GM12878 (cell line): ENCODE results near the gene DOLPP1. TPM values are rescaled to one million over a fixed set of nuclear protein-coding genes. Genes with fewer than 3 reads are reported as not detected.

Source experiments
- ATAC-seq: fragments of 200-7000 bp; cut with Tn5 transposase; 3 replicates; pipeline ENCODE4 v1.9.1; 2020; ENCODE audit warnings: mild to moderate bottlenecking, moderate library complexity
- BruUV-seq: library from RNA; stranded (reverse); fragments of 400-500 nt; replicated peaks from 2 replicates; lab custom pipeline; 2021; lab: Mats Ljungman, UMichigan
- CTCF ChIA-PET: fragments of 300-600 bp; sonication (Branson Sonifier 250); formaldehyde crosslinking; extraction: SDS; loops from one replicate; lab custom pipeline; 2021; ENCODE audit warnings: inconsistent platforms; lab: Yijun Ruan, JAX
- POLR2A ChIA-PET: fragments of 350-600 bp; formaldehyde crosslinking; extraction: SDS; loops from one replicate; lab custom pipeline; 2021; ENCODE audit warnings: inconsistent platforms; lab: Charles Lee
- RAD21 ChIA-PET: fragments of 300-600 bp; sonication (Branson Sonifier 250); formaldehyde crosslinking; loops from one replicate; lab custom pipeline; 2023; ENCODE audit warnings: antibody characterized with exemption; ENCODE audit not compliant: unreplicated experiment; lab: Charles Lee
- SMC1A ChIA-PET: fragments of 300-600 bp; sonication (Branson Sonifier 250); formaldehyde crosslinking; loops from one replicate; lab custom pipeline; 2023; ENCODE audit not compliant: unreplicated experiment, uncharacterized antibody; lab: Charles Lee
- DNase-seq: peaks from one replicate; pipeline ENCODE4 v3.0.0-alpha.2; 2011; ENCODE audit warnings: low read depth, low spot score
- FAIRE-seq: peaks from 3 replicates; lab custom pipeline; 2011; peaks lifted over from hg19 to GRCh38; lab: Jason Lieb, UNC
- H2AFZ ChIP-seq: 2 replicates; pipeline ENCODE4 v1.6.0; 2011; ENCODE audit warnings: low read depth, low read length, control low read depth; ENCODE audit not compliant: control insufficient read depth
- H3K27ac ChIP-seq: 2 replicates; pipeline ENCODE4 v1.5.1; 2011; ENCODE audit warnings: control low read depth; ENCODE audit not compliant: control insufficient read depth, insufficient read depth
- H3K27me3 ChIP-seq, 2 experiments: replicated peaks in 1 of 2; 2 replicates each; pipeline versions ENCODE4 v1.6.0 to v1.6.1; 2011; ENCODE audit warnings: low read length in 1 of 2; ENCODE audit not compliant: control insufficient read depth in 2 of 2, insufficient read depth in 2 of 2
- H3K36me3 ChIP-seq, 2 experiments: 2 replicates each; pipeline ENCODE4 v1.5.1; 2011; ENCODE audit warnings: low read length in 1 of 2; ENCODE audit not compliant: control insufficient read depth in 2 of 2, insufficient read depth in 2 of 2
- H3K4me1 ChIP-seq: 2 replicates; pipeline ENCODE4 v1.6.1; 2011; ENCODE audit warnings: mild to moderate bottlenecking, low read length, moderate library complexity, mixed read lengths; ENCODE audit not compliant: control insufficient read depth, insufficient read depth
- H3K4me2 ChIP-seq: 2 replicates; pipeline ENCODE4 v1.6.0; 2011; ENCODE audit warnings: control low read depth; ENCODE audit not compliant: control insufficient read depth, insufficient read depth
- H3K4me3 ChIP-seq: fragments of 200-600 bp; sonication (generic); 2 replicates; pipeline ENCODE4 v1.5.1; 2016
- H3K79me2 ChIP-seq: 2 replicates; pipeline ENCODE4 v1.6.0; 2011; ENCODE audit warnings: low read length; ENCODE audit not compliant: control insufficient read depth, insufficient read depth
- H3K9ac ChIP-seq: 2 replicates; pipeline ENCODE4 v1.8.0; 2011; ENCODE audit warnings: low read length, control low read depth, mixed read lengths; ENCODE audit not compliant: control insufficient read depth, insufficient read depth
- H3K9me3 ChIP-seq: replicated peaks from 3 replicates; pipeline ENCODE4 v1.5.1; 2011; ENCODE audit warnings: mild to moderate bottlenecking, low read length; ENCODE audit not compliant: control insufficient read depth, insufficient read depth
- H4K20me1 ChIP-seq: 2 replicates; pipeline ENCODE4 v1.6.0; 2011; ENCODE audit not compliant: control insufficient read depth, insufficient read depth
- BHLHE40 ChIP-seq, 2 experiments: fragments of 450-650 bp in 1 of 2; IDR thresholded peaks; 2 replicates each; pipeline ENCODE4 v1.6.1; 2011 to 2017; ENCODE audit warnings: low read depth in 2 of 2, borderline replicate concordance in 1 of 2, improper control_type of control experiment in 1 of 2, low read length in 1 of 2, mild to moderate bottlenecking in 1 of 2
- CHD4 ChIP-seq: fragments of 200-600 bp; sonication (generic); IDR thresholded peaks from 2 replicates; pipeline ENCODE4 v1.6.1; 2016; ENCODE audit warnings: mild to moderate bottlenecking
- HDGF ChIP-seq: fragments of 450-650 bp; IDR thresholded peaks from 2 replicates; pipeline ENCODE4 v1.6.1; 2016; ENCODE audit warnings: antibody characterized with exemption
- JUNB ChIP-seq: IDR thresholded peaks from 2 replicates; pipeline ENCODE4 v1.6.1; 2016; ENCODE audit warnings: antibody characterized with exemption, mild to moderate bottlenecking
- LARP7 ChIP-seq: fragments of 450-650 bp; IDR thresholded peaks from 2 replicates; pipeline ENCODE4 v1.6.1; 2017; ENCODE audit warnings: mild to moderate bottlenecking
- PBX3 ChIP-seq: IDR thresholded peaks from 2 replicates; pipeline ENCODE4 v1.6.1; 2011; ENCODE audit warnings: mild to moderate bottlenecking, low read depth, low read length, moderate library complexity; ENCODE audit not compliant: insufficient replicate concordance
- SP1 ChIP-seq: IDR thresholded peaks from one replicate; pipeline ENCODE4 v1.6.1; 2011; ENCODE audit warnings: low read depth, low read length
- USF2 ChIP-seq: IDR thresholded peaks from 2 replicates; pipeline ENCODE4 v1.6.1; 2011; ENCODE audit warnings: low read depth, low read length, improper control_type of control experiment, borderline replicate concordance
- ZBTB11 ChIP-seq: fragments of 450-650 bp; formaldehyde crosslinking; IDR thresholded peaks from 2 replicates; pipeline ENCODE4 v1.5.0; 2022; ENCODE audit warnings: mild to moderate bottlenecking, missing genetic modification characterization
- WGBS: methylation state at CpG from one replicate; pipeline ENCODE4 v1.1.6; 2016; ENCODE audit warnings: low lambda C conversion rate; ENCODE audit not compliant: insufficient replicate concordance, insufficient coverage; ENCODE audit errors: missing lambda C conversion rate; 5-methylcytosine and 5-hydroxymethylcytosine counted together
- in situ Hi-C: fragments of 300-500 bp; cut with MboI; formaldehyde crosslinking; loops from 9 replicates; pipeline ENCODE4 v1.14.3; 2018; ENCODE audit warnings: mixed read lengths
- intact Hi-C: fragments of 100-400 bp; cut with micrococcal nuclease; formaldehyde crosslinking; loops from one replicate; pipeline ENCODE4 v1.14.2; 2022; ENCODE audit not compliant: unreplicated experiment
- polyA plus RNA-seq, 11 experiments: library from polyadenylated mRNA; depleted of rRNA in 4 of 11; unstranded in 6 of 11; stranded (reverse) in 5 of 11; fragments of >200 nt; fragmentation: Nextera tagmentation in 4 of 11; fragmentation: Illumina TruSeq in 1 of 11; extraction: Ambion mirVana in 4 of 11; extraction: Trizol in 1 of 11; gene quantifications; 1 replicate in 1 of 11; 2 replicates in 10 of 11; pipeline versions ENCODE4 v1.2.1 to v1.2.3, GENCODE V29; 2011 to 2016; ENCODE audit warnings: inconsistent platforms in 2 of 11, missing spikeins in 2 of 11, low read depth in 1 of 11
- total RNA-seq, 4 experiments: library from RNA; depleted of rRNA in 3 of 4; stranded (reverse); fragments of >200 nt in 3 of 4; fragmentation: Illumina TruSeq in 1 of 4; extraction: Trizol in 1 of 4; gene quantifications; 2 replicates each; pipeline versions ENCODE4 v1.2.1 to v1.2.3, GENCODE V29; 2013 to 2021

DOLPP1 gene
- total and polyA plus RNA-seq, 10 of the 15 experiments (the other 5 are each of a cell fraction or from before 2014, with no cell fraction given): 0.76 to 19.9 (median 13.4) TPM

GRCh38 chr9:129102095-129102525, 21.2 kb downstream of the DOLPP1 start:
- no TSS peak for BruUV-seq
- Histone ChIP-seq H3K27me3 (no peaks in the 10 kb centered on the region), H3K4me1 (no peaks in the 10 kb centered on the region), H3K9ac (no peak overlapping the region), H2AFZ (no peak overlapping the region), H3K4me2 (no peak overlapping the region), H3K27ac (no peak overlapping the region), H3K4me3 (no peak overlapping the region), H4K20me1 (no peaks in the 10 kb centered on the region), H3K36me3 (no peaks in the 10 kb centered on the region), H3K9me3 (no peaks in the 10 kb centered on the region), H3K79me2 (no peaks in the 10 kb centered on the region)
- DNase-seq (no peak), FAIRE-seq (no peak), ATAC-seq (no peak)
- ChIA-PET CTCF (interaction anchor here (2.0 kb wide), 2 partner anchors 23 to 37 kb away, joined by 6 read pairs; no protein-coding TSS in a partner anchor), POLR2A (no interaction called here), RAD21 (no interaction called here), SMC1A (no interaction called here)
- in situ Hi-C loops: no loop called here
- TF ChIP-seq BHLHE40 (IDR thresholded peaks at IDR 0.05; ENCODE audit: borderline replicate concordance in 1 of 2, low read depth in 2 of 2, low read length in 1 of 2): peak in 1 of 2 experiments; percentile 65; a peak in 2 of 4 replicates
- TF ChIP-seq CHD4: no peak
- 14% methylated on average over 13 of the region's 13 CpGs for WGBS
- intact Hi-C loops: no loop called here

GRCh38 chr9:129102791-129103594, 22.1 kb downstream of the DOLPP1 start:
- WGBS: 43% methylated on average over 14 of the region's 14 CpGs
- POLR2A ChIA-PET: interaction anchor here (0.6 to 1.7 kb wide), 2 partner anchors 10 to 1474 kb away, joined by 3 to 4 read pairs; no protein-coding TSS in a partner anchor
- Histone ChIP-seq H3K36me3 (no peaks in the 10 kb centered on the region), H2AFZ (no peak overlapping the region), H3K4me1 (no peaks in the 10 kb centered on the region), H3K27me3 (no peaks in the 10 kb centered on the region), H4K20me1 (no peaks in the 10 kb centered on the region), H3K4me3 (no peak overlapping the region), H3K79me2 (no peaks in the 10 kb centered on the region), H3K27ac (no peak overlapping the region), H3K4me2 (no peak overlapping the region), H3K9me3 (no peaks in the 10 kb centered on the region), H3K9ac (no peak overlapping the region)
- ATAC-seq: peak; percentile 95
- RAD21 ChIA-PET: no interaction called here
- BruUV-seq: no TSS peak
- CTCF ChIA-PET: interaction anchor here (0.6 to 2.0 kb wide), 7 partner anchors 8 to 1472 kb away, joined by 3 to 6 read pairs (median 5); partner anchors contain the start of gene DOLPP1
- DNase-seq: no peak
- intact Hi-C loops: no loop called here
- peak; percentile 7 for FAIRE-seq
- SMC1A ChIA-PET: no interaction called here
- in situ Hi-C loops: no loop called here
- TF ChIP-seq JUNB (no peak), PBX3 (no peak), USF2 (no peak), HDGF (no peak), ZBTB11 (CRISPR knock-in tag) (no peak), SP1 (no peak), LARP7 (no peak)
